Calu3 (cell line): Measurements from ENCODE around the gene HPCAL4. TPM values are rescaled to one million over a fixed set of nuclear protein-coding genes. Genes with fewer than 3 reads are reported as not detected.

ENCODE experiments used
- BruUV-seq: library from RNA; stranded (reverse); fragments of 400-500 nt; replicated peaks from 2 replicates; lab custom pipeline; 2021; lab: Mats Ljungman, UMichigan
- CTCF ChIA-PET: fragments of 300-600 bp; sonication (Branson Sonifier 250); formaldehyde crosslinking; loops from one replicate; lab custom pipeline; 2022; ENCODE audit warnings: antibody characterized with exemption; lab: Charles Lee
- DNase-seq: peaks from one replicate; pipeline ENCODE4 v3.0.0; 2022
- H3K27ac Mint-ChIP-seq: one replicate; pipeline ENCODE4 v1.8.0; 2022; ENCODE audit warnings: mixed read lengths; ENCODE audit not compliant: unreplicated experiment
- H3K27me3 Mint-ChIP-seq: one replicate; pipeline ENCODE4 v1.8.0; 2022; ENCODE audit warnings: mixed read lengths; ENCODE audit not compliant: unreplicated experiment
- H3K36me3 Mint-ChIP-seq: one replicate; pipeline ENCODE4 v1.8.0; 2022; ENCODE audit warnings: mild to moderate bottlenecking, moderate library complexity, mixed read lengths; ENCODE audit not compliant: insufficient read depth, unreplicated experiment
- H3K4me1 Mint-ChIP-seq: one replicate; pipeline ENCODE4 v1.8.0; 2022; ENCODE audit warnings: mild to moderate bottlenecking, low read depth, mixed read lengths; ENCODE audit not compliant: unreplicated experiment
- H3K4me3 Mint-ChIP-seq: one replicate; pipeline ENCODE4 v1.8.0; 2022; ENCODE audit warnings: mild to moderate bottlenecking, low read depth, moderate library complexity, mixed read lengths; ENCODE audit not compliant: unreplicated experiment
- H3K9me3 Mint-ChIP-seq: one replicate; pipeline ENCODE4 v1.8.0; 2022; ENCODE audit warnings: low read depth, mixed read lengths; ENCODE audit not compliant: unreplicated experiment
- CTCF ChIP-seq: fragments of 200-600 bp; IDR thresholded peaks from one replicate; pipeline ENCODE4 v1.8.0; 2022; ENCODE audit warnings: antibody characterized with exemption; ENCODE audit not compliant: unreplicated experiment
- intact Hi-C: fragments of 100-400 bp; cut with micrococcal nuclease; formaldehyde crosslinking; loops from one replicate; pipeline ENCODE4 v1.10.0; 2022; ENCODE audit not compliant: unreplicated experiment
- total RNA-seq: library from RNA; stranded (reverse); gene quantifications from 2 replicates; pipeline ENCODE4 v1.2.3, GENCODE V29; 2022

The HPCAL4 gene
- total RNA-seq, 1 experiment from 2014 or later = not detected

DNA sequence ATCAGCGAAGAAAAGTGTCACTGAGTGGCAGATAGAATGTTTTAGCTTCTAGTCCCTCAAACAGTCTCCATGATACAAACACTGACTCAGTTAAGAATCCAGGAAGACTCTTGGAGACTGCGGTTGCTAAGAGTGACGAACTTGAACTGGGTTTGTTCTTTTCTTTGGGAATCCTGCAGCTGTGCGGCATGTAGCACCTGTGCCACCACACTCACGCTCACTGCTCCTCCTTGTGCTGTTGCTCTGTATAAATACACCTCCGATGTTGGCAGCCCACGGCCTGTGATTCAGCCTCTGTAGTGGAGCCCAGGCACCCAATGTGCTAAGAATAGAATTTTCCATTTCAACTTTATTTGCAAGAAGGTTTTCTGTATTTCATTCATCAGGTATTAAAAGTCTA lies 41.9 kb upstream of the HPCAL4 start:
- H3K36me3 Mint-ChIP-seq = no peaks in the 10 kb centered on the region
- CTCF ChIA-PET = no interaction called here
- H3K9me3 Mint-ChIP-seq = no peaks in the 10 kb centered on the region
- H3K27ac Mint-ChIP-seq = no peak overlapping the region
- intact Hi-C loops = no loop called here
- no TSS peak for BruUV-seq
- no peak for DNase-seq
- H3K4me1 Mint-ChIP-seq = no peaks in the 10 kb centered on the region
- TF ChIP-seq CTCF = no peak
- H3K27me3 Mint-ChIP-seq = peaks cover 83% of the 10 kb centered on the region
- H3K4me3 Mint-ChIP-seq = no peak overlapping the region

DNA sequence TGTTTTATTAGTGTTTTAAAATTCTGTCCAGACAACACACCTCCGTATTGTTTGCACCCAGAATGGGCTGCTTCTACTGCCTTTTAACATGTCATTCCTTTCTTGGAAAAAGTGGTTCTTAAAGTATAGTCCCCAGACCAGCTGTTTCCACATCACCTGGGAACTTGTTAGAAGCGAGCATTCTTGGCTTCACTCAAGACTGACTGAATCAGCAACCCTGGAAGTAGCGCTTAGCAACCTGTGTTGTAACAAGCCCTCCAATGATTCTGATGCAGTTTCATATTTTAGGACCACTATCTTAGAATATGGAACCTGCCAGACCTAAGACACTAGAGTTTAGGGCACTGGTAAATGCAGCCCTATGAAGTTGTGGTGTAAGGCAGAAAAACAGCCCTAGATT lies 41.5 kb upstream of the HPCAL4 start:
- Mint-ChIP-seq H3K9me3 (no peaks in the 10 kb centered on the region), H3K27ac (no peak overlapping the region), H3K4me1 (no peaks in the 10 kb centered on the region), H3K4me3 (no peak overlapping the region), H3K27me3 (peaks cover 88% of the 10 kb centered on the region), H3K36me3 (no peaks in the 10 kb centered on the region)
- intact Hi-C loops = no loop called here
- CTCF ChIA-PET = no interaction called here
- no peak for DNase-seq
- no TSS peak for BruUV-seq
- TF ChIP-seq CTCF = no peak

GRCh38 chr1:39729842-39730241 lies 38.6 kb upstream of the HPCAL4 start:
- Mint-ChIP-seq H3K4me1 (no peaks in the 10 kb centered on the region), H3K36me3 (no peaks in the 10 kb centered on the region), H3K27me3 (peaks cover 89% of the 10 kb centered on the region), H3K27ac (no peak overlapping the region), H3K4me3 (no peak overlapping the region), H3K9me3 (no peaks in the 10 kb centered on the region)
- BruUV-seq = no TSS peak
- TF ChIP-seq CTCF = no peak
- DNase-seq = no peak
- CTCF ChIA-PET = interaction anchor here (0.8 kb wide), 1 partner anchor 9 kb away, joined by 4 read pairs; the partner anchor contains the start of gene PPIE
- intact Hi-C loops = no loop called here

GRCh38 chr1:39729030-39729429 lies 37.8 kb upstream of the HPCAL4 start:
- Mint-ChIP-seq H3K9me3 (no peaks in the 10 kb centered on the region), H3K36me3 (no peaks in the 10 kb centered on the region), H3K27me3 (peaks cover 89% of the 10 kb centered on the region), H3K27ac (no peak overlapping the region), H3K4me3 (no peak overlapping the region), H3K4me1 (no peaks in the 10 kb centered on the region)
- CTCF ChIA-PET = interaction anchor here (0.8 kb wide), 1 partner anchor 10 kb away, joined by 4 read pairs; the partner anchor contains the start of gene PPIE
- intact Hi-C loops = no loop called here
- DNase-seq = no peak
- TF ChIP-seq CTCF = no peak
- BruUV-seq = no TSS peak
